DOHH2 (cell line): ENCODE measurements around the gene CCDC197.
A peak's percentile ranks its signal among the peaks of the same experiment; 100 is the strongest.

Experiments used
- H3F3A ChIP-seq: fragments of 200-600 bp; sonication (generic), shearing (Covaris generic); 2 replicates; pipeline ENCODE4 v1.6.0; 2016; ENCODE audit warnings: antibody characterized with exemption, mild to moderate bottlenecking; ENCODE audit not compliant: control insufficient read depth, insufficient read depth
- H3K27ac ChIP-seq: fragments of 200-600 bp; sonication (generic); 2 replicates; pipeline ENCODE4 v1.5.1; 2014; ENCODE audit warnings: low read depth, mild to moderate bottlenecking, low read length, moderate library complexity
- H3K27me3 ChIP-seq: fragments of 200-600 bp; sonication (generic); 2 replicates; pipeline ENCODE4 v1.6.1; 2014; ENCODE audit warnings: mild to moderate bottlenecking, low read length, mixed read lengths; ENCODE audit not compliant: control insufficient read depth
- H3K36me3 ChIP-seq: fragments of 200-600 bp; sonication (generic); 2 replicates; pipeline ENCODE4 v1.6.1; 2014; ENCODE audit warnings: mild to moderate bottlenecking, low read length, moderate library complexity, mixed read lengths; ENCODE audit not compliant: control insufficient read depth
- H3K4me1 ChIP-seq: fragments of 200-600 bp; sonication (generic); 2 replicates; pipeline ENCODE4 v1.6.1; 2014; ENCODE audit warnings: mild to moderate bottlenecking, low read length, mixed read lengths; ENCODE audit not compliant: control insufficient read depth
- H3K4me2 ChIP-seq: fragments of 200-600 bp; sonication (generic); 2 replicates; pipeline ENCODE4 v1.6.0; 2014; ENCODE audit warnings: mild to moderate bottlenecking, low read length, moderate library complexity
- H3K4me3 ChIP-seq: fragments of 200-600 bp; sonication (generic); 2 replicates; pipeline ENCODE4 v1.5.1; 2014; ENCODE audit warnings: mild to moderate bottlenecking, low read length, mixed read lengths
- H3K79me2 ChIP-seq: fragments of 200-600 bp; sonication (generic); 2 replicates; pipeline ENCODE4 v1.6.1; 2014; ENCODE audit warnings: mild to moderate bottlenecking, low read length, mixed read lengths; ENCODE audit not compliant: control insufficient read depth
- H3K9me2 ChIP-seq: fragments of 200-600 bp; sonication (generic); replicated peaks from 2 replicates; pipeline ENCODE4 v1.6.1; 2014; ENCODE audit warnings: mild to moderate bottlenecking, low read length, mixed read lengths; ENCODE audit not compliant: control insufficient read depth
- H3K9me3 ChIP-seq: fragments of 200-600 bp; sonication (generic); 2 replicates; pipeline ENCODE4 v1.6.1; 2014; ENCODE audit warnings: antibody characterized with exemption, low read length, mixed read lengths; ENCODE audit not compliant: control insufficient read depth, insufficient read depth
- H4K20me1 ChIP-seq: fragments of 200-600 bp; sonication (generic); 2 replicates; pipeline ENCODE4 v1.6.0; 2014; ENCODE audit warnings: low read depth, mild to moderate bottlenecking, antibody characterized with exemption, low read length, moderate library complexity; ENCODE audit not compliant: control insufficient read depth, insufficient read depth
- EZH2phosphoT487 ChIP-seq: fragments of 200-600 bp; sonication (generic); IDR thresholded peaks from 2 replicates; pipeline ENCODE4 v1.6.1; 2017; ENCODE audit warnings: borderline replicate concordance, mild to moderate bottlenecking, antibody characterized with exemption, low read length, moderate library complexity, mixed read lengths
- TF ChIP-seq, protein P1 (sequence below): fragments of 200-600 bp; sonication (generic); IDR thresholded peaks from one replicate; pipeline ENCODE4 v1.5.1; 2014; ENCODE audit warnings: antibody characterized with exemption, mild to moderate bottlenecking, low read depth, low read length; ENCODE audit not compliant: poor library complexity, severe bottlenecking

The CCDC197 gene

DNA sequence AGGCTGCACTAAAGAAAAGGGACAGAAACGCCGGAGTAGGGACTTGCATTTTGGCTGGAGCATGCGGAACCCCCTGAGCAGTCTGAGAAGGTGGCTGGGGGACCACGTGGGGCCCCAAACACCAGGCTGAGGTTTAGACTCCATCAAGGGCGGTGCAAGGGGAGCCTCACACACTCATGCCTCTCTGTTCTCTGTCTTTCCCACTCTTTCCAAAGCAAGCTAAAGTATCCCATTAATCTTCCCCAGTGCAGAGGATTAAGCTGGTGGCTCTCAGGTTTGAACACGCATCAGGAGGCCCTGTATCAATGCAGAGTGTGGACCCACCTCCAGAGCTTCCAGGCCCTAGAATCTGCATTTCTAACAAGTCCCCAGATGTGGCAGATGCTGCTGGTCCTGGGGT is 13.5 kb downstream of the CCDC197 start:
- H4K20me1 ChIP-seq: no peaks in the 10 kb centered on the region
- H3K27me3 ChIP-seq: peaks cover 20% of the 10 kb centered on the region
- H3K4me1 ChIP-seq: peaks cover 10% of the 10 kb centered on the region
- no peak for TF ChIP-seq EZH2phosphoT487
- TF ChIP-seq, protein P1, sequence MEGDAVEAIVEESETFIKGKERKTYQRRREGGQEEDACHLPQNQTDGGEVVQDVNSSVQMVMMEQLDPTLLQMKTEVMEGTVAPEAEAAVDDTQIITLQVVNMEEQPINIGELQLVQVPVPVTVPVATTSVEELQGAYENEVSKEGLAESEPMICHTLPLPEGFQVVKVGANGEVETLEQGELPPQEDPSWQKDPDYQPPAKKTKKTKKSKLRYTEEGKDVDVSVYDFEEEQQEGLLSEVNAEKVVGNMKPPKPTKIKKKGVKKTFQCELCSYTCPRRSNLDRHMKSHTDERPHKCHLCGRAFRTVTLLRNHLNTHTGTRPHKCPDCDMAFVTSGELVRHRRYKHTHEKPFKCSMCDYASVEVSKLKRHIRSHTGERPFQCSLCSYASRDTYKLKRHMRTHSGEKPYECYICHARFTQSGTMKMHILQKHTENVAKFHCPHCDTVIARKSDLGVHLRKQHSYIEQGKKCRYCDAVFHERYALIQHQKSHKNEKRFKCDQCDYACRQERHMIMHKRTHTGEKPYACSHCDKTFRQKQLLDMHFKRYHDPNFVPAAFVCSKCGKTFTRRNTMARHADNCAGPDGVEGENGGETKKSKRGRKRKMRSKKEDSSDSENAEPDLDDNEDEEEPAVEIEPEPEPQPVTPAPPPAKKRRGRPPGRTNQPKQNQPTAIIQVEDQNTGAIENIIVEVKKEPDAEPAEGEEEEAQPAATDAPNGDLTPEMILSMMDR: no peak
- H3K79me2 ChIP-seq: no peaks in the 10 kb centered on the region
- no peaks in the 10 kb centered on the region for H3K36me3 ChIP-seq
- H3K9me3 ChIP-seq: no peaks in the 10 kb centered on the region
- H3K27ac ChIP-seq: no peak overlapping the region
- H3K4me3 ChIP-seq: no peak overlapping the region
- H3K4me2 ChIP-seq: no peak overlapping the region
- no peaks in the 10 kb centered on the region for H3K9me2 ChIP-seq
- H3F3A ChIP-seq: no peaks in the 10 kb centered on the region

DNA sequence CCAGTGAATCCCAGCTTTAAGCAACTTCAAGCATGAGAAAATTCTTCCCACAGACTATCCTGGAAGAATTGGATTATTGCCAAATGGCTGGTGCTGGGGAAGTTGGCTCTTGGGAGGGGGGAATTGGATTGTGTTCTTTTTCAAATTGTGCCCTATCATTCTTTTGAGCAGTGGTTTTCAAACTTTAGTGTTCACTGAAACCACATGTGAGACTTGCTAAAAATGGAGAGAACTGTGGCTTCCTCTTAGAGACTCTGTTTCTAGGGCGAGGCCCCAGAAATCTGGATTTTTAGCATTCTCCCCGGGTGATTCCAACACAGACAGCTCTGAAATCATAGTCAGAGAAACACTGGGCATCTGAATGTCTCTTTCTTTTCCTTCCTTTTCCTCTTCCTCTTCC is 14.7 kb downstream of the CCDC197 start:
- Histone ChIP-seq H3K9me3 (no peaks in the 10 kb centered on the region), H3K4me1 (peaks cover 10% of the 10 kb centered on the region), H3K27me3 (peaks cover 26% of the 10 kb centered on the region), H3K4me3 (no peak overlapping the region), H3K4me2 (0 out of 2 replicates have a peak overlapping the region, but pooled peaks have one; percentile 14), H3K27ac (no peak overlapping the region), H4K20me1 (no peaks in the 10 kb centered on the region), H3K36me3 (no peaks in the 10 kb centered on the region), H3K79me2 (no peaks in the 10 kb centered on the region), H3K9me2 (no peaks in the 10 kb centered on the region), H3F3A (no peaks in the 10 kb centered on the region)
- TF ChIP-seq, protein P1: no peak
- TF ChIP-seq EZH2phosphoT487: no peak

DNA sequence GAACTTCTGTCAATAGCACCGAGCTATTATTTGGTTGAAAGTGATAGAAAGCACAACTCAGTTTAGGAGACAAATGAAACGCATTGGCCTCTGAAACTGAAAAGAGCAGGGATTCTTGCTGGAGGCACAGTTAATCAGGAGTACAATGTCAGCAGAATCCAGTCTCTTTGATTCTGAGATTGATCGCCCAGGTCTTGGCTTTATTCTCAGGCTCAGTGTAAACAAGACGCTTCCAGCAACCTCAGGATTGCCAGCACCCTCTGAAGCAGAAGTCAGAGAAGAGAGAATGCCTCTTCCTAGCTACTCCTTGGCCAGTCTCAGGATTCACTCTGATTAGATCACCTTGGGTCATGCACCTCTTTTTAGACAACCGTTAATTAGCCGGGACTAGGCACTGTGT is 17.3 kb downstream of the CCDC197 start:
- peaks cover 29% of the 10 kb centered on the region for H3K27me3 ChIP-seq
- H3K36me3 ChIP-seq: no peaks in the 10 kb centered on the region
- no peak overlapping the region for H3K27ac ChIP-seq
- no peak for TF ChIP-seq EZH2phosphoT487
- TF ChIP-seq, protein P1: no peak
- H3K79me2 ChIP-seq: no peaks in the 10 kb centered on the region
- H3K4me3 ChIP-seq: no peak overlapping the region
- H3K4me1 ChIP-seq: peaks cover 10% of the 10 kb centered on the region
- H4K20me1 ChIP-seq: no peaks in the 10 kb centered on the region
- H3K9me2 ChIP-seq: no peaks in the 10 kb centered on the region
- H3K9me3 ChIP-seq: no peaks in the 10 kb centered on the region
- H3K4me2 ChIP-seq: no peak overlapping the region
- no peaks in the 10 kb centered on the region for H3F3A ChIP-seq

DNA sequence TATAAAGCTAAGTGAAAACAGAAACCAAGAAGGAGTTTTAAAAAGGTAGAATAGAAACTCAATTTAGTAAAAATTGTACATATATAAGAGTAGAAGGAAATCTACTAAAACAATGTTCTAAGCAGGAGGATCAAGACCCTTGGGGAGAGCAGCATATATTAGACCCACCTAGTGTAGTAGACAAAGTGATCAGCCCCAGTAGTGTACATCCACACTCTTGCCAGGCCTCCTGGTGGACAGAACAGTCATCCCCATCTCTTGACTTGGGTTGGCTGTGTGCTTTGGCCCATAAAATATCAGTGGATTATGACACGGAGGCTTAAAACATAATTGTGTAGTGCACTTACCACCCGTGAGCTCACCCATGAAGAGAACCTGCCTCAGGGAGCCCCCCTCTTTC is 18.1 kb downstream of the CCDC197 start:
- Histone ChIP-seq H3K36me3 (no peaks in the 10 kb centered on the region), H3K4me2 (no peak overlapping the region), H3K27ac (no peak overlapping the region), H3K9me2 (no peaks in the 10 kb centered on the region), H3K79me2 (no peaks in the 10 kb centered on the region), H3K4me3 (no peak overlapping the region), H3F3A (no peaks in the 10 kb centered on the region), H3K27me3 (peaks cover 29% of the 10 kb centered on the region), H4K20me1 (no peaks in the 10 kb centered on the region), H3K9me3 (no peaks in the 10 kb centered on the region), H3K4me1 (peaks cover 10% of the 10 kb centered on the region)
- TF ChIP-seq, protein P1: no peak
- no peak for TF ChIP-seq EZH2phosphoT487
